VCaP (cell line): ENCODE measurements around the gene SMAD2.

ENCODE experiments used
- H3K27ac ChIP-seq: fragments of 450-650 bp; 2 replicates; pipeline ENCODE4 v1.5.1; 2017
- CTCF ChIP-seq: fragments of 450-650 bp; conservative IDR thresholded peaks from 2 replicates; pipeline ENCODE4 v1.5.1; 2017; ENCODE audit warnings: mild to moderate bottlenecking, moderate library complexity

The SMAD2 gene

GRCh38 chr18:47903809-47904208 lies 26.6 kb downstream of the SMAD2 start:
- TF ChIP-seq CTCF = no peak
- H3K27ac ChIP-seq = no peak overlapping the region

GRCh38 chr18:47901624-47902362 lies 28.7 kb downstream of the SMAD2 start:
- H3K27ac ChIP-seq = no peak overlapping the region
- TF ChIP-seq CTCF = no peak

GRCh38 chr18:47899107-47899840 lies 31.2 kb downstream of the SMAD2 start:
- peak overlapping the region; percentile 15; the same call in 1 of the 2 replicates for H3K27ac ChIP-seq
- no peak for TF ChIP-seq CTCF

- no peak for TF ChIP-seq CTCF
- peak overlapping the region; percentile 15; the same call in 1 of the 2 replicates for H3K27ac ChIP-seq
Measured at GRCh38 chr18:47898696-47899095, 31.8 kb downstream of the SMAD2 start.

GRCh38 chr18:47898055-47898454 lies 32.4 kb downstream of the SMAD2 start:
- no peak for TF ChIP-seq CTCF
- H3K27ac ChIP-seq = no peak overlapping the region

GRCh38 chr18:47895565-47896250 lies 34.8 kb downstream of the SMAD2 start:
- no peak for TF ChIP-seq CTCF
- no peak overlapping the region for H3K27ac ChIP-seq
